Smooth muscle cell (in vitro differentiated cells): ENCODE measurements around the gene TMEM25. TPM values are rescaled to one million over a fixed set of nuclear protein-coding genes. Genes with fewer than 3 reads are reported as not detected.

Source experiments
- DNase-seq: peaks from one replicate; lab custom pipeline; 2025; ENCODE audit not compliant: unreplicated experiment; lab: John Stamatoyannopoulos, UW
- H2AFZ ChIP-seq: fragments of 200-600 bp; sonication (generic); 2 replicates; pipeline ENCODE4 v1.6.0; 2016; ENCODE audit warnings: antibody characterized with exemption, low read depth, mild to moderate bottlenecking
- H3F3A ChIP-seq: fragments of 200-600 bp; sonication (generic); 2 replicates; pipeline ENCODE4 v1.6.0; 2017; ENCODE audit warnings: antibody characterized with exemption, low read depth
- H3K27ac ChIP-seq: fragments of 200-600 bp; sonication (generic); 2 replicates; pipeline ENCODE4 v1.5.1; 2016; ENCODE audit warnings: low read depth, mild to moderate bottlenecking
- H3K27me3 ChIP-seq: fragments of 200-600 bp; sonication (generic); 2 replicates; pipeline ENCODE4 v1.6.1; 2016; ENCODE audit warnings: low read depth, mild to moderate bottlenecking
- H3K36me3 ChIP-seq: fragments of 200-600 bp; sonication (generic); 2 replicates; pipeline ENCODE4 v1.5.1; 2016; ENCODE audit warnings: low read depth
- H3K4me1 ChIP-seq: fragments of 200-600 bp; sonication (generic); 2 replicates; pipeline ENCODE4 v1.5.1; 2016; ENCODE audit warnings: low read depth
- H3K4me2 ChIP-seq: fragments of 200-600 bp; sonication (generic); 2 replicates; pipeline ENCODE4 v1.6.0; 2016; ENCODE audit warnings: mild to moderate bottlenecking
- H3K4me3 ChIP-seq: fragments of 200-600 bp; sonication (generic); 2 replicates; pipeline ENCODE4 v1.5.1; 2016; ENCODE audit warnings: mild to moderate bottlenecking
- H3K79me2 ChIP-seq: fragments of 200-600 bp; sonication (generic); 2 replicates; pipeline ENCODE4 v1.6.0; 2016; ENCODE audit warnings: low read depth, mild to moderate bottlenecking
- H3K9ac ChIP-seq: fragments of 200-600 bp; sonication (generic); 2 replicates; pipeline ENCODE4 v1.6.0; 2016; ENCODE audit warnings: low read depth
- H3K9me3 ChIP-seq: fragments of 200-600 bp; sonication (generic); replicated peaks from 2 replicates; pipeline ENCODE4 v1.5.1; 2016; ENCODE audit warnings: low read depth
- H4K20me1 ChIP-seq: fragments of 200-600 bp; sonication (generic); 2 replicates; pipeline ENCODE4 v1.6.0; 2016; ENCODE audit warnings: low read depth
- CTCF ChIP-seq: fragments of 200-600 bp; sonication (generic); IDR thresholded peaks from 2 replicates; pipeline ENCODE4 v1.5.1; 2017; ENCODE audit warnings: borderline replicate concordance, mild to moderate bottlenecking, antibody characterized with exemption; ENCODE audit not compliant: insufficient read depth, poor library complexity, severe bottlenecking
- WGBS: methylation state at CpG from one replicate; pipeline ENCODE4 v1.1.7; 2016; ENCODE audit warnings: low lambda C conversion rate; 5-methylcytosine and 5-hydroxymethylcytosine counted together
- polyA plus RNA-seq: library from polyadenylated mRNA; unstranded; fragments of >200 nt; fragmentation: Nextera tagmentation; extraction: Ambion mirVana; gene quantifications from 2 replicates; pipeline ENCODE4 v1.2.1, GENCODE V29; 2016
- total RNA-seq: library from RNA; depleted of rRNA; stranded (reverse); fragments of >200 nt; gene quantifications from 2 replicates; pipeline ENCODE4 v1.2.3, GENCODE V29; 2014

TMEM25 gene
- total and polyA plus RNA-seq, 2 experiments from 2014 or later = 23.9 to 48.1 TPM

- 82% methylated on average over 6 of the region's 6 CpGs for WGBS
- Histone ChIP-seq H4K20me1 (no peaks in the 10 kb centered on the region), H3K79me2 (no peaks in the 10 kb centered on the region), H3K4me3 (no peak overlapping the region), H3K9me3 (no peaks in the 10 kb centered on the region), H3K4me2 (no peak overlapping the region), H3K4me1 (no peaks in the 10 kb centered on the region), H3K27me3 (no peaks in the 10 kb centered on the region), H3K36me3 (peaks cover 23% of the 10 kb centered on the region), H3K27ac (no peak overlapping the region), H3F3A (peaks cover 6% of the 10 kb centered on the region), H2AFZ (no peak overlapping the region), H3K9ac (no peak overlapping the region)
- no peak for DNase-seq
- TF ChIP-seq CTCF = no peak
These were observed 8.4 kb upstream of the TMEM25 start for GRCh38 chr11:118522571-118523072.

- no peaks in the 10 kb centered on the region for H3K9me3 ChIP-seq
- no peak overlapping the region for H2AFZ ChIP-seq
- H3K36me3 ChIP-seq = peaks cover 22% of the 10 kb centered on the region
- no peak for DNase-seq
- H3K79me2 ChIP-seq = no peaks in the 10 kb centered on the region
- H3K4me1 ChIP-seq = no peaks in the 10 kb centered on the region
- H3K9ac ChIP-seq = no peak overlapping the region
- H3K4me3 ChIP-seq = no peak overlapping the region
- TF ChIP-seq CTCF = no peak
- no peak overlapping the region for H3K27ac ChIP-seq
- peaks cover 6% of the 10 kb centered on the region for H3F3A ChIP-seq
- H3K4me2 ChIP-seq = no peak overlapping the region
- no peaks in the 10 kb centered on the region for H4K20me1 ChIP-seq
- no peaks in the 10 kb centered on the region for H3K27me3 ChIP-seq
These were observed 6.6 kb upstream of the TMEM25 start for GRCh38 chr11:118524356-118524755.

GRCh38 chr11:118524757-118525470 lies 6.1 kb upstream of the TMEM25 start:
- Histone ChIP-seq H3K27me3 (no peaks in the 10 kb centered on the region), H3K9ac (no peak overlapping the region), H3K79me2 (no peaks in the 10 kb centered on the region), H3K4me1 (peaks cover 2% of the 10 kb centered on the region), H2AFZ (no peak overlapping the region), H4K20me1 (no peaks in the 10 kb centered on the region), H3K27ac (no peak overlapping the region), H3K36me3 (peaks cover 17% of the 10 kb centered on the region), H3K9me3 (no peaks in the 10 kb centered on the region), H3K4me3 (no peak overlapping the region), H3K4me2 (no peak overlapping the region), H3F3A (peaks cover 6% of the 10 kb centered on the region)
- DNase-seq = no peak
- TF ChIP-seq CTCF = no peak
- 95% methylated on average over 6 of the region's 6 CpGs for WGBS

GRCh38 chr11:118526688-118527087 lies 4.3 kb upstream of the TMEM25 start:
- no peak for TF ChIP-seq CTCF
- Histone ChIP-seq H2AFZ (no peak overlapping the region), H3F3A (peaks cover 6% of the 10 kb centered on the region), H3K79me2 (no peaks in the 10 kb centered on the region), H3K9me3 (no peaks in the 10 kb centered on the region), H3K9ac (no peak overlapping the region), H3K36me3 (peaks cover 2% of the 10 kb centered on the region), H3K4me1 (peaks cover 7% of the 10 kb centered on the region), H3K27ac (no peak overlapping the region), H3K4me2 (no peak overlapping the region), H3K27me3 (no peaks in the 10 kb centered on the region), H3K4me3 (no peak overlapping the region), H4K20me1 (no peaks in the 10 kb centered on the region)
- WGBS = 95% methylated on average over 2 of the region's 2 CpGs
- no peak for DNase-seq
